HG02840 (cell line): Measurements from ENCODE around the gene SKP1.
"Not testable (repeated sequence)": the region's sequence is repeated elsewhere in the genome, so short reads cannot be mapped to it uniquely, and the experiment has no call there.

Source experiments
- ATAC-seq: cut with Tn5 transposase; IDR thresholded peaks from one replicate; pipeline ENCODE4 v1.9.1; 2021; ENCODE audit warnings: mild to moderate bottlenecking, moderate library complexity, moderate number of reproducible peaks; ENCODE audit not compliant: unreplicated experiment, low FRiP score

The SKP1 gene

GRCh38 chr5:134178096-134178419 is 1.3 kb upstream of the SKP1 start:
- no peak for ATAC-seq

DNA sequence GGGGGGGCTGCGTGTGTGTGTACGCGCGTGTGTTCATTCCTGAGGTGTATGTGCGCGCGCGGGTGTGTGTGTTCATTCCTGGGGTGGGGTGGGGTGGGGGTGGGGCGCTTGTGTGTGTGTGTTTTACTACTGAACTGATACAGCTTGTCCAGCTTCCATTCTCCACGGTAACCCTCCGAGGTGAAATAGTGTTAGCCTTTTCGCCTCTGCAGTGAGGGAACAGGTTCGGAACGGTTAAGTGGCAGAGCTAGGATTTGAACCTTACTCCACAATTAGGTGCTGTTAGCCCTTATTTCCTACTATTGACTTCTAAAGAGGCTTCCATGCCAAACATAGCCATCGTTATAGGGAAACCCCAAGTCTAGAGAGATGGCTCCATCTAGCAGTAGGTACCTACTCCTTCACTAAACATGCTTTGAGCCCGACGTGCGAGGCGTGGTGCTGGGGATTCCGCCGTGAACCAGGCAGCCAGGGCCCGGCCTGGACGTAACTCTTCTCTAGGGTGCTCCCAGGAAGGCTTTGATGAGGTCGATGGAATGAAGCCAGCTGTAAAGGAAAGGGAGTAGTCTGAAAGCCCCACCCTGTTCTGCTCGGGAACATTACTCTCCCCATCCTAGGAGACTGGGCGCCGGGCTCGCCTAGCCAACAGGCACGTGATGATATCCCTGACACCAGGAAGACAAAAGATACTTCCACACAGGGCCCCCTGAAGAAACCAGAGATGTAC is 782 bp upstream of the SKP1 start:
- ATAC-seq: no peak

- peak; percentile 25 for ATAC-seq
Measured at GRCh38 chr5:134175921-134176510, 734 bp downstream of the SKP1 start.

DNA sequence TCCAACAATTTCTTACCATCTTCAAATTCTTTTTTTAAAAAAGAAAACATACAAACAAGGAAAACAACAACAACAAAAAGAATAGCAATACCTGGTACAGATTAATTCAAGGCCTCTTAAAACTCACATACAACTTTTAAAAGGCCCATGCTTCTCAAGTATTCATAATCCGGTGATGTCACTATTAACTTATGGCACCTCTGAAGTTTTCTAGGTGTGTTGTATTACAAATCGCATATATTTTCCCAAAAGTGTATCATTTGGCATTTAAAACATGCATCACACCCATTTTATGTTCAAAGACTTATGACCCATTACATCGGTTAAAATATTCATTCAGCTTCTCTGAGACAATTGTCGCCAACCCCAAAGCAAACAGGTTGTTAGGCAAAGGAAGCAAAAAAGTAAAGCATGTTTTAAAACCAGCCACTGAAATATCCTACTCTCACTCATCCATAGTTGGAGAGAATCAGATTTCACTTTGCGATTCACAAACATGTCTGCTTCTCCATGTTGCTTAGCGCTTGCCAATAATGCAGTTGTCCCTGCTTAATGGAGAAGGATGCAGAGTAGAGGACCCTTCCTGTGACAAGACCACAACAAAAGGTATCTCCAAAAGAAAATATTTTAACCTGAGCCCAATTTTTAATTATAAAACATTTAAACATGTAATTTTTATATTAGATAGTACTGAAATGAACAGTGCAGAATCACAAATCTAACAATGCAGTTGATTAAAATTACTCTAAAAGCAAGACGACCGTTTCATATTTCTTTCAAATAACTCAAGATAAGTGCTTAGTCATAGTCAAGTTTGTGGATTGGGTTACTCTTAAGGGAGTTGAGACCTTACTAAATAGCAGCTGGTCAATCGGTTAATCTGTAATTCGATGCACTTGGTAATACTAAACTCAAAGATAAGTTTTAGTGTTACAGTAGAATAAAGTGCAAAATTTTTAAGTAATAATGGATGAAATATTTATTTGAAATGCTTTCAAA is 1.6 kb downstream of the SKP1 start:
- no peak for ATAC-seq

- no peak for ATAC-seq
Measured at GRCh38 chr5:134171972-134172371, 4.8 kb downstream of the SKP1 start.

DNA sequence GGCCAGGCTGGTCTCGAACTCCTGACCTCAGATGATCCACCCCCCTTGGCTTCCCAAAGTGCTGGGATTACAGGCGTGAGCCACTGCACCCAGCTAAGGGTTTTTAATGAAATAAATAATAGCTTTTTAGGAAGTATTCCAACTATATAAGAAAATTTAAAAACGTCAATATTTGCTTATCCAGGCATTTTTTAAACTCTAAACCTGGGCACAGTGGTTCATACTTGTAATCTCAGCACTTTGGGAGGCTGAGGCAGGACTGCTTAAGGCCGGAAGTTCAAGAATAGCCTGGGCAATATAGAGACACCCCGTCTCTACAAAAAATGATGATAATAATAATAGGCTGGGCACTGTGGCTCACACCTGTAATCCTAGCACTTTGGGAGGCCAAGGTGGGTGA is 14.2 kb downstream of the SKP1 start:
- ATAC-seq: no peak

DNA sequence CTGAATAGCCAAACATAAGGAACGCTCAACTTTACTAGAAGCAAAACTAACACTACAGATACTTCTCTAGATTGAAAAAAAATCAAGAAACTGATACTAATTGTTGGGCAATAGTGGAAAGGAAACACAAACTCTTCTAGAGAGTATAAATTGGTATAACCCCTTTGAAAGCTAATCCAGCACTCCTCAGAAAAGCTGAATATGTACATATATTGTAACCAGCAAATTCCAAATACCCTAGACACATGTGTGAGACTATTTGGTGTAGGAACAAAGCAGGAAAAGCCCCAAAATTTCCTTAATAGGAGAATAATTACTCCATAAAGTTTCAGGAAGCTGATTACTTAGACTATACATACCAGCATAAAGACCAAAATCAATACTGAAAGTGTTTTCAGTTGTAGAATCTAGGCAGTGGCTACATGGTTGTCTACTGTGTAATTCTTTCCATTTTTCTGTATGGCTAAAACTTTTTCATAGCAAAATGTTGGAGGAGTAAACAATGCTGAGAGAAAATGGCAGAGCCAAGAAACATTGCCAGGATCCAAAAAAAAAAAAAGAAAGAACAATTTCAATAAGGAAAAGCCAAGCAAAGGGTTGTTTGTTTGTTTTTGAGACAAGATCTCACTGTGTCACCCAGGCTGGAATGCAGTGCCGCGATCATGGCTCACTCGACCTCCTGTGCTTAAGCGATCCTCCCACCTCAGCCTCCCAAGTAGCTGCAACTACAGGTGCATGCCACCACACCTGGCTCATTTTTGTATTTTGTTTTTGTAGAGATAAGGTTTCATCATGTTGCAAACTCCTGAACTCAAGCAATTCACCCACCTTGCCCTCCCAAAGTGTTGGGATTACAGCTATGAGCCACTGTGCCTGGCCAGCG is 15.0 kb downstream of the SKP1 start:
- ATAC-seq: no peak

GRCh38 chr5:134153657-134154056 is 23.1 kb downstream of the SKP1 start:
- no peak for ATAC-seq

DNA sequence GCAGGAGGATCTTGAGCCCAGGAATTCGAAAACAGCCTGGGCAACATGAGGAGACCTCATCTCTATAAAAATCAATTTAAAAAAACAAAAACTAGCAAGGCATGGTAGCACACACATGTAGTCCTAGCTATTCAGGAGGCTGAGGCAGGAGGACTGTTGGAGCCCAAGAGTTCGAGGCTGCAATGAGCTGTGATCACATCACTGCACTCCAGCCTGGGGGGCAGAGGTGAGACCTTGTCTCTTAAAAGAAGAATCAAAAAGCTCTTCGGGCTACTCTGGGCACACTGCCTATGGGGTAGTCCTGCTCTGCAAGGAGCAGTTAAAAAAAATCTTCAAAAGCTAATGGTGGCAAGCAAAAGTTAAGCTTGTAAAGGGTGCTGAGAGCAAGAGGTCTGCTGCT is 23.5 kb downstream of the SKP1 start:
- no peak for ATAC-seq

DNA sequence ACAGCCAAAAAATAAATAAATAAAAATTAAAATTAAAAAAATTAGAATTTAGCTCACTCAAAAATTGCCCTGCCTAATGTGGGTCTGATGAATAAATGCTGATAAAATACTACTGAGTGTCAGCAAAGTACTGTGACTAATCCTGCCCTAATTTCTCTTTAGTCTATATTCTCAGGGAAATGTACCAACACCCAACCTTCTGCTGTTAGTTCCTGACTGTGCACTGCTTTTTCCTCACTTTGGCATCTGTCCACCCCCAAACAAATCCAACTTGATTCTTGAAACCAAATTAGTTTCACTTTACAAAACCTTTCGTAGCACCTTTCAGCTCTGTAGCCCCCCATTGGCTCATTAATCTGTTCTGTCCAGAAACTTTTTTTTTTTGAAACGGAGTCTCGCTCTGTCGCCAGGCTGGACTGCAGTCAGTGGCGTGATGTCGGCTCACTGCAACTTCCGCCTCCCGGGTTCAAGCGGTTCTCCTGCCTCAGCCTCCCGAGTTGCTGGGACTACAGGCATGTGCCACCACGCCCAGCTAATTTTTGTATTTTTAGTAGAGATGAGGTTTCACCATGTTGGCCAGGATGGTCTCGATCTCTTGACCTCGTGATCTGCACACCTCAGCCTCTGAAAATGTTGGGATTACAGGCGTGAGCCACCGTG is 24.4 kb downstream of the SKP1 start:
- ATAC-seq: not testable (repeated sequence)

DNA sequence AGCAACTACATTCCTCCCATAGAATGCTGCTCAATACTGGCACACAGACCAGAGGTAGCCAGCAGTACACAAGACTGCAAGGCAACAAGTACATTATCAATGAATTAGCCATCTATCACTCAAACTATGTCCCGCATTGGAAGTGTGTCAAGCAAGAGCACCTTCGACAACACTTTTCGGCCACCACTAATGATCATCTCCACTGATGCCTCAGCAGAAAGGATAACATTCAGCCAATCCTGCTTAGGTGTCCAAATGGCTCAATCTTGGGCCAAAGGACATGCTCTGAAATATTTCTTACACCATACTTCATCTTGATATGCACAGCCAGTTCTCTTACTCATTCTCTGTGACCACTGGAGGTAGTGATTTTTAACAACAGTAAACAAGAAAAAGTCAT is 25.0 kb downstream of the SKP1 start:
- no peak for ATAC-seq

DNA sequence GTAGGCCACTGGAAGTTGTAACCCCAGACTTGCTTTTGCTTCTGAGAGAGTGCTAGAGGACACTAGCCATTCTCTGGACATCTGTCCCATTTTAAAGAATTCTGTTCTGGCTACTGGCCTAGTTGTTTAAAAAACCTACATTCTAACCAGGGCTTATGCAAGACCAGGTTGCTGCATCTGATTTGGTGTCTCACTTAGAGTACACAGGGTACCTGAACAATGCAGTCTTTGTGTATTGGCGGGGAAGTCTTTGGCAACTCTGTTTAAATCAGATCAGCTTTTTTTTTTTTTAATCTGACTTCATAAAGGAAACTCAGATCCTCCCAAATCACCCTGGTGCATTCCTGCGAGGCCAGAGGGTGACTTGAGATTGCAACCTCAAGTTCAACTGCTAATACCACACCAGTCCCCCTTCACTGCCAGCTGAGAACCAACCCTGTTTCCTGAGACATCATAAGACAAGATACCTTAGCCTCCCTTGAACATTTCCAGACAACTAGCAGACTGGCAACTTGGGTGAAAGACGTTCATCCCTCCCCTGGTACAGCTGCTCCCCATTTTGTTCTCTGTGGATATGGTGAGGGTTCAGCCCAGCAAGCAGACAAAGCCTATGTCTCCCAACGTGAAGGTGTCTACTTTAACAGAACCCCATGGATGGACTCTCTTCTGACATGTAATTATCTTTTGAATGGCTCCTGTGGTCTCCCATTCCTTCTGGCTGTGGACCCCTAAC is 27.0 kb downstream of the SKP1 start:
- ATAC-seq: no peak

GRCh38 chr5:134148986-134149539 is 27.7 kb downstream of the SKP1 start:
- ATAC-seq: no peak

DNA sequence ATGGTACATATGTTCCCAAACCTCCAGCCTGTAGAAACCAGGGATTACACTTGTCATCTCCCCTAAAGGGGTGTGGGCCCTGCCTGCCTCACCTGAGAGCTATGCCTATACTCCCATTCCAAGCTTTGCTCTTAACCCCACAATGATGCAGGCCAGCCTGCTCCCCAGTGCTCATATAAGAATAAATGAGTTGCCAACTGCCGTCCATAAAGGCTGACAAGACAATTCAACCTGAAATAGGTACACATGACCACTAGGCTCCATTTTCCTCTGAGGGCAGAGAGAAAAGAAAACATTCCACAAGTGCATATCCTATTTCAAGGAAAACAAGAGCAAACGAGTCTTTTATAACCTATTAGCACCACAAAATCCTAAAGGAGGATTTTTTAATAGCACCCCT is 28.4 kb downstream of the SKP1 start:
- ATAC-seq: no peak

- ATAC-seq: no peak
Measured at GRCh38 chr5:134146651-134147518, 29.9 kb downstream of the SKP1 start.

DNA sequence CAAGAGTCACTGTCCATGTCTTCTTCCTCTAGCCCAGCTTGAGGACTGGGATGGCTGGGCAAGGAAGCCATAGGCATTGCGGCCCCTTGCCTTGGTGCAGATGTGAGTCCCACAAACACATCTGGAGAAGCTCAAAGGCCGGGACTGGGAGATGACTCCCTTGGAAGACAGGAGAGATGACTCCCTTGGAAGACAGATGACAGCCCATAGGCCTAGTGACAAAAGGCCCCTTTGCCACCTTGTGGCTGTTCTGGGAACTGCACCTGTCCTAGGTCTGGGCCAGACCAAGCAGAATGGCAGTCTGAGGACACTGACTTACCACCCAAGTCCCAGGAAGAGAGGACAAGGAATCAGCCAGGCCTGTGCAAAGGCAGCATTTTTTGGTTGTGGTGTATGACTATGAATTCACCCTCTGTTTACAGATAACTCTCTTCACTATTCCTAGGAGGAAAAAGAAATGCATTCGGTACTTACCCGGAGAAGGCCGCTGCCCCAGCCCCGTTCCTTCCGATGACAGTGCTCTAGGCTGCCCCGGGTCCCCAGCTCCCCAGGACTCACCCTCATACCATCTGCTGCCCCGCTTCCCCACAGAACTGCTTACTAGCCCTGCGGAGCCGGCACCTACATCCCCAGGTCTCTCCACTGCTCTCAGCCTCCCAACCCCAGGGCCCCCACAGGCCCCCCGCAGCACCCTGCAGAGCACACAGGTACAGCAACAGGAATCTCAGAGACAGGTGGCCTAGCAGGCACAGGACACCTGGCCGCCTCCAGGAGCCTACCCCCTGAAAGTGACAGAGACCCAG is 30.8 kb downstream of the SKP1 start:
- ATAC-seq: no peak
